DND-41 (cell line): ENCODE data around the gene DEFB113.

Experiments
- ATAC-seq: fragments of 200-7000 bp; cut with Tn5 transposase; 3 replicates; pipeline ENCODE4 v1.9.1; 2021; ENCODE audit warnings: low read depth; ENCODE audit not compliant: insufficient read depth
- DNase-seq: peaks from one replicate; pipeline ENCODE4 v3.0.0-alpha.2; 2020
- H2AFZ ChIP-seq: 2 replicates; pipeline ENCODE4 v1.6.0; 2012; ENCODE audit warnings: low read depth, low read length
- H3K27ac ChIP-seq: 2 replicates; pipeline ENCODE4 v1.5.1; 2012; ENCODE audit warnings: low read length, inconsistent platforms
- H3K27me3 ChIP-seq: fragments of 200-600 bp; sonication (generic); 2 replicates; pipeline ENCODE4 v1.6.0; 2012; ENCODE audit warnings: low read length, mild to moderate bottlenecking, inconsistent platforms; ENCODE audit not compliant: insufficient read depth, poor library complexity
- H3K36me3 ChIP-seq: 2 replicates; pipeline ENCODE4 v1.5.1; 2012; ENCODE audit warnings: low read length, inconsistent platforms; ENCODE audit not compliant: insufficient read depth
- H3K4me1 ChIP-seq: 2 replicates; pipeline ENCODE4 v1.5.1; 2012; ENCODE audit warnings: mild to moderate bottlenecking, low read length; ENCODE audit not compliant: insufficient read depth
- H3K4me2 ChIP-seq: 2 replicates; pipeline ENCODE4 v1.6.0; 2012; ENCODE audit warnings: mild to moderate bottlenecking, moderate library complexity, low read length, inconsistent platforms; ENCODE audit not compliant: insufficient read depth
- H3K4me3 ChIP-seq, 2 experiments: fragments of 200-600 bp in 1 of 2; shearing (Covaris generic) in 1 of 2; 2 replicates each; pipeline ENCODE4 v1.5.1; 2012 to 2016; ENCODE audit warnings: inconsistent platforms in 2 of 2, low read length in 2 of 2, mild to moderate bottlenecking in 2 of 2, low read depth in 1 of 2, moderate library complexity in 1 of 2
- H3K79me2 ChIP-seq: 2 replicates; pipeline ENCODE4 v1.6.0; 2012; ENCODE audit warnings: low read length, inconsistent platforms; ENCODE audit not compliant: insufficient read depth
- H3K9ac ChIP-seq: 2 replicates; pipeline ENCODE4 v1.6.0; 2012; ENCODE audit warnings: low read depth, mild to moderate bottlenecking, inconsistent platforms, low read length, moderate library complexity
- H3K9me3 ChIP-seq: 2 replicates; pipeline ENCODE4 v1.5.1; 2012; ENCODE audit warnings: low read length, moderate library complexity, mild to moderate bottlenecking, inconsistent platforms; ENCODE audit not compliant: insufficient read depth, severe bottlenecking
- H4K20me1 ChIP-seq: 2 replicates; pipeline ENCODE4 v1.6.0; 2012; ENCODE audit warnings: low read length; ENCODE audit not compliant: insufficient read depth
- CTCF ChIP-seq: IDR thresholded peaks from 2 replicates; pipeline ENCODE4 v1.5.1; 2012; ENCODE audit warnings: borderline replicate concordance, low read length, moderate library complexity, mild to moderate bottlenecking; ENCODE audit not compliant: poor library complexity, severe bottlenecking; ENCODE audit errors: extremely low read depth
- EZH2 ChIP-seq: IDR thresholded peaks from 3 replicates; pipeline ENCODE4 v1.6.1; 2012; ENCODE audit warnings: borderline replicate concordance, low read depth, mild to moderate bottlenecking, moderate library complexity, low read length, inconsistent platforms; ENCODE audit not compliant: severe bottlenecking

The DEFB113 gene

DNA sequence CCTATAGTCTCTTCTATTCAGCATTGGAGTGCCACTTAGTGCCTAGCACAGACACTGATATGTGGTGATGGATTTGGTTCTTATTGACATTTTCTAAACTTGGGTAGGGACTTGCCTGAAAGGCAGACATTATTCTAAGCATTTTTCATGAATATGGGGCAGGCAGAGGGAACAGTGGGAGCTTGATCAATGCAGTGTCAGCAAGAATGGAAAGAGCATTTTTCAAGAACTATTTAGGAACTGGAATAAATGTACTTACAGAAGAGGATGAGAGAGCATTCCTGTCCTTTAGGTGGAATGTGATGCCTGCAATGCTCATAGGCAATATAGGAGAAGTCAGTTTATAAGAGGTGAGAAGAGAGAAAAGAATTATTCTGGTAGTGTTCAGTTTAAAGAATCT lies 31.6 kb downstream of the DEFB113 start:
- Histone ChIP-seq H3K4me3 (no peak overlapping the region), H2AFZ (no peak overlapping the region), H3K27me3 (no peaks in the 10 kb centered on the region), H3K36me3 (no peaks in the 10 kb centered on the region), H3K4me2 (no peak overlapping the region), H3K9ac (no peak overlapping the region), H3K79me2 (no peaks in the 10 kb centered on the region), H3K27ac (no peak overlapping the region), H3K9me3 (no peaks in the 10 kb centered on the region), H3K4me1 (no peaks in the 10 kb centered on the region), H4K20me1 (no peaks in the 10 kb centered on the region)
- DNase-seq (no peak), ATAC-seq (no peak)
- TF ChIP-seq EZH2 (no peak), CTCF (no peak)

DNA sequence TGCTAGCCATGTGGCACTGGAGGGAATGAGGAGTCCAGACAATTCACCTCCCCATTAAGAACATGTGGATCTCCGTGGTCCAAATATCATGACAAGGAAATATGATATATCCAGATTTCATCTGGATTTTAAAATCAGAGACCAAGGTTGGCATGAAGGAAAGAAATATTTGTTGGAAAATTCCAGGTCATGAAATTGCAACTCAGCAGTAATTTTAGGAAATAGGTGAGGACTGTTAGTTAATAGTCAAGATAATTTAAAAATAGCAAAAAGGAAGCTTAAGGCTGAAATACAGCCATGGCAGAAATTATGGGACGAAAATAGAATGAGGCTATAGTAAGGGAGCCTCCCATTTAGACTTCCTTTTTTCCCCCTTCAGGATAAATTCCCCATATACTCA lies 32.4 kb downstream of the DEFB113 start:
- ATAC-seq (no peak), DNase-seq (no peak)
- Histone ChIP-seq H2AFZ (no peak overlapping the region), H3K9me3 (no peaks in the 10 kb centered on the region), H3K4me3 (no peak overlapping the region), H3K27ac (no peak overlapping the region), H3K27me3 (no peaks in the 10 kb centered on the region), H3K9ac (no peak overlapping the region), H3K36me3 (no peaks in the 10 kb centered on the region), H3K4me2 (no peak overlapping the region), H4K20me1 (no peaks in the 10 kb centered on the region), H3K4me1 (no peaks in the 10 kb centered on the region), H3K79me2 (no peaks in the 10 kb centered on the region)
- TF ChIP-seq CTCF (no peak), EZH2 (no peak)

DNA sequence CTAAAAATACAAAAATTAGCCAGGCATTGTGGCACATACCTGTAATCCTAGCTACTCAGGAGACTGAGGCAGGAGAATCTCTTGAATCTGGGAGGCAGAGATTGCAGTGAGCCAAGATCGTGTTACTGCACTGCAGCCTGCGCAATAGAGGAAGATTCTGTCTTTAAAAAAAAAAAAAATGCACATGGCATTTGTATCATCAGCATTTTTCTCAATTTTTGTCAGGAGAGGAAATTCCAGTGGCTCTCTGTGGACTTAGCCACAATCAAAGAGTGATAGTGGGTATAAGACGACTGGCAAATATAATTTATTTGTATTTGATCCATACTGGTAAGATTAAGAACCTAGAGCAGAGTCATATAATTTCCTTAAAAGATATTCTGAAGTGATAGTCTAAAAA lies 34.0 kb downstream of the DEFB113 start:
- H3K4me2 ChIP-seq = no peak overlapping the region
- no peaks in the 10 kb centered on the region for H3K4me1 ChIP-seq
- ATAC-seq (no peak), DNase-seq (no peak)
- no peaks in the 10 kb centered on the region for H4K20me1 ChIP-seq
- no peak overlapping the region for H3K4me3 ChIP-seq
- no peaks in the 10 kb centered on the region for H3K27me3 ChIP-seq
- H2AFZ ChIP-seq = no peak overlapping the region
- TF ChIP-seq CTCF (no peak), EZH2 (no peak)
- H3K9ac ChIP-seq = no peak overlapping the region
- H3K79me2 ChIP-seq = no peaks in the 10 kb centered on the region
- no peak overlapping the region for H3K27ac ChIP-seq
- H3K9me3 ChIP-seq = no peaks in the 10 kb centered on the region
- no peaks in the 10 kb centered on the region for H3K36me3 ChIP-seq

GRCh38 chr6:49934770-49935169 lies 34.7 kb downstream of the DEFB113 start:
- H3K9ac ChIP-seq = no peak overlapping the region
- no peak for ATAC-seq
- H3K9me3 ChIP-seq = no peaks in the 10 kb centered on the region
- H3K4me3 ChIP-seq = no peak overlapping the region
- no peaks in the 10 kb centered on the region for H3K36me3 ChIP-seq
- no peak overlapping the region for H2AFZ ChIP-seq
- DNase-seq = no peak
- no peak for TF ChIP-seq EZH2
- no peak for TF ChIP-seq CTCF
- no peak overlapping the region for H3K4me2 ChIP-seq
- H3K79me2 ChIP-seq = no peaks in the 10 kb centered on the region
- no peaks in the 10 kb centered on the region for H3K27me3 ChIP-seq
- no peak overlapping the region for H3K27ac ChIP-seq
- H4K20me1 ChIP-seq = no peaks in the 10 kb centered on the region
- H3K4me1 ChIP-seq = no peaks in the 10 kb centered on the region
